HG02642 (cell line): ENCODE results near the gene PRUNE2.
A peak's percentile ranks its signal among the peaks of the same experiment; 100 is the strongest.

Experiments
- ATAC-seq: cut with Tn5 transposase; IDR thresholded peaks from one replicate; pipeline ENCODE4 v1.9.1; 2021; ENCODE audit warnings: mild to moderate bottlenecking; ENCODE audit not compliant: unreplicated experiment, poor library complexity

The PRUNE2 gene

DNA sequence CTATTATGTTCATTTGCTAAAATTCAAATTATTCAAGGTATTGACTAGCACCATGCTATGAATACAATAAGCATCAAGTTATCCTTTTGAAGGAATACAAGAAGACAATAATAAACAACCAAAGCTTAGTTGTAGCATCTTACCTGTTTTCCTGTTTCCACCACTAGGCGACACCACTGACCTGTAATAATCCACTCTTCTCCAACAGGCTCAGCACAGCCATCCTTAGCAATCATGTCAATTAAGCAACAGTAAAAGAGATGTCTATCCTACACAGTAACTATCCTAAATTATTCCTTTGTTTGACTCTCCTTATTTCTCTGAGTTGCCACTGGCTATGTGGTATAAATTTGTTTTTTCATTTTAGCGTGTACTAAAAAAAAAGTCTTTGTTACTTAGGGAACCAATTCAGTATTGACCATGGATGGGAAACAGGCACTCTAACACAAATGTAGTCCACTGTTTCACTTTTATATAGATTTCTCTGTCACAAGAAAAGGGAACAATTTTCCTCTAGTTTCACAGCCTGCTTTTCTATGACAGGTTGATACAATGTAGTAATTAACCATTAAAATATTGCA, 95.4 kb downstream of the PRUNE2 start:
- peak; percentile 72 for ATAC-seq

DNA sequence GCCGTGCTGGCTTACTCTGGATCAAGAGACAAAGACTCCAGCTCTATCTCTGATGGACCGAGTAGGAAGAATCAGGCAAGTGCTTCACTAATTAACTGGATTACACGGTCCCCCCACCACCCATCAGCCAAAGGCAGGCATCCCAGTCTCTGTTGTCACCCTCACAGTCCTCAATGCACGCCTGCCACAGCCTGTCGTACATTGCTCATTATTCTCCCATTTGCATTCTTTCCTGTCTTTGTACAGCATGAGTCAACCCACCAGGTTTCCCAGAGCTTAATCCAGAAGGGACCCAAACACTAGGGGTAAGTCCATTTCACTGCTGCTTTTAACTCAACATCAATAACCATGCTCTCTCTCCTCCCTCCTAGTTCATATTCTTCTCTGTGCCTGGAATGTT, 97.3 kb downstream of the PRUNE2 start:
- no peak for ATAC-seq

DNA sequence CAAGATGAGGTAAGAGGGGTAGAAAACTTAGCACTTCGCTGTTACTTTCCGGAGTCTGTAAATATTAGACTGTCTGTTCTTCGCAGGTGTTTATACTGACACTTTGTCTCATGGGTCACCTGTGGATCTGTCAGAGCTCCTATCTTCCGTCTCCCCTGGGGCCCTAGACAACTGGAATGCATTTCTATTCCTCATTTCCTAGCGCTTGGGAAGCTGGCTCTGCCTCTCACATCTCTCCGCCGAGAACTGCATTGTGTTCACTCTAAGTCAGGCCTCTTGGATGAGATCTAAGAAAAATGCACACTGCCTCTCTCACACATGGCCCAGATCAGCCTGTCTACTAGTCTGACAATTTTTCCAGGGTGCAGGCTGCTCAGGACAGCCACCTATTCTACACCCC, 102.2 kb downstream of the PRUNE2 start:
- ATAC-seq: no peak

DNA sequence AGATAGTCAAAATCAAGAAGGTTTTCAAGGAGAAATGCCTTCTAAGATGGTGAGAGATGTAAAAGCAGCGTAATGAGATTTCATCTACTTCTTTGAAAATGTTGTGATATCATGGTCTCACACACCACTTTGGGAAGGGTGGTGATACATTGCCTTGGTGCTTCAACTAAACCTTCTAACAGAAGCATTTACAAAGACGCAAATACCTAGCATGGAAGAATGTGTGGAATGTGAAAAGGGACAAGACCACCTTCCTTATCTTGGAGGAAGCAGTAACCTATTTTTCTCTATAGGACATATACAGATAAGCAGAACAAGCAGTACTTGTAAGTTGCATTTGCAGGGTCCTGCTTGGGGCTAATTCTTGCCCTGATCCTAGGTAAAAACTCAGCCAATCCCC, 102.8 kb downstream of the PRUNE2 start:
- ATAC-seq: no peak

DNA sequence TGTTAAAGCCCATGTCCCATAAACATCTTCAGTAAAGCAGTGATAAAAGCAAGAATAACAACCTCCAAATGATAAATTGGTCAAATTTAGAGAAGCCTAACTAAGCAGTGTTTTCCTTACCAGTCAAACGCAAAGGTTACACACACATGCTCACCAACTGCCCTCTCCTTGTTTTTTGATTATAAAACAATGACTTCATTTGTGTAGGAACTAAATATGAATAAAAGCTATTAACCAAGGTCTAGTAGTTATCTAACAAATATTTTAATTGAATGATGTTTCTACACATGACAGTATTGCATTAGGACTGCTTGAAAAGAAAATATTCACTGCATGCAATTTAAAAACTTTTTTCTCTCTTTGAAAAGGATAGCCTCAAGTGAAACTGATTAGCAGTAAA, 105.0 kb downstream of the PRUNE2 start:
- ATAC-seq: no peak

DNA sequence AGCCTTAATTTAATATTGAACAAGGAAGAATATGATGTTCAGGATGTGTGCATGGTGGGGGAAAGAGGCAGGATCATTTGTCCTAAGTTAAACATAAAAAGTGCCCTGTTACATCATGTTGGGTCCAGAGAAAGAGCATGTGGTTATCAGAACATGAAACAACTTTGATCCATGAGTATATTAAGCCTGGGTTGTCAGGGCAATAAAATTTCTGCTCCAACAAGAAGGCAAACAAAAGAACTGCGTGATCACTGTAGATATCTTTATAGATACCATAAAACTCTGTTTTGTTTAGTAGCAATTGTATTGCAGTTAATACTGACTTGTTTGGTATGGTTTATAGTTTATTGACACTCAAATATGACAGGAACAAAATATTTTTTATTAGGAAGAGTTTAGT, 106.4 kb downstream of the PRUNE2 start:
- ATAC-seq: no peak

DNA sequence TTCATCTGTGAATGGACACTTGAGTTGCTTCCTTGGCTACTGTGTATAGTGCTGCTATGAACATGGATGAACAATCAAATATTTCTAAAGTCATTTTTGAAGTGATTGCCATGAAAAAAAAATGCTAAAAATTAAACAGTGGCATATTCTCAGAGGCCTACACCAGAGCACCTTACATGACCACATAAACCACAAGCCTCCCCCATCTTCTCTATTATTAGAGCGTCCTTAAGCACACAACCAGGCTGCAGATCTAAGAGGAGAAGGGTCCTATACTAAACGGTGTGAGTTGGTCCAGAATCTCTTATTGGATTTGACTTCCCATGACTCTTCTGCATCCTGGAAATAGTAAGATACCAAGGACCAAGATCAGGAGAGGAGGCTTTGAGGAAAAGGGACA, 107.4 kb downstream of the PRUNE2 start:
- ATAC-seq: no peak

DNA sequence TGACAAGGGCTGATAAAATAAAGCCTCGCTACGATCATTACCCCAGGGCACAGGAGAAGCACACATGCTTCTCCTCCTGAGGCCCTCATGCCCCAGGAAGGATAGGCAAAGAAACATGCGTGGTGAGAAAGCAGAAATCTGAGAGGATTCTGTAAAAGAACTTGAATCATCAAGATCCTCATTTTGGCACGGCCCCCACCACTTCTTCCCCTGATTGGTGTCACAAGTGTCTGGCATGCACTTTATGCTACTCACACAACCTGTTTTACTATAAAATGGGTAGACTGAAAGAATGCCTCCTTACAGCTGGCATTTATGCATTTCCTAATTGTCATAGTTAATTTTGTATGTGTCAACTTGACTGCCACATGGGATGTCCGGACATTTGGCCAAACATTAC, 109.6 kb downstream of the PRUNE2 start:
- ATAC-seq: no peak

DNA sequence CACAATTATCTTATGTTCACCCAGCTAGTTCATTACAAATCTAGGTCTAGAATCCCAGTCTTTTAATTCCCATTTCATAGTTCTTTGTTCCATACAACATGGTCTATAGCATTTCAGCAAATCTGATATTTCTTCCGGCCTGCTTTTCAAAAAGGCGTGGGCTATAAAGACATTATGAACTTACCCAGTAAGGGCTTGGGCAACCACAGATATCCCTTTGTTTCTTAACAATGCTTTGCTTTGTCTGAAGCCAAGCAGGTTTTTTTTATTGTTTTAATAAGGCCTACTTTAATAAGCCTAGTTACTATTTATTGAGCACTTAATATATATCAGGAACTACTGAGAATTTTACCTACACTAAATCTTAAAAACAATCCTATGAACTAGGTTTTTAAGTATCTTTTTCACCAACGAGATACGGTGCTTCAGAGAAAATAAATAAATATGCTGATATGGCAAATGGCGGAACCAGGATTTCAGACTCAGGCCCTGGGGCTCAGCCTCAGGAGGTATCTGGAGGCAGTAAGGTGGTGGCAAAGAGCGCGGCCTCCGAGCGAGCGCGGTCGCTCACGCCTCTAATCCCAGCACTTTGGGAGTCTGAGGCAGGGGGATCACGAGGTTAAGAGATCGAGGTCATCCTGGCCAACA, 112.0 kb downstream of the PRUNE2 start:
- ATAC-seq: no peak

DNA sequence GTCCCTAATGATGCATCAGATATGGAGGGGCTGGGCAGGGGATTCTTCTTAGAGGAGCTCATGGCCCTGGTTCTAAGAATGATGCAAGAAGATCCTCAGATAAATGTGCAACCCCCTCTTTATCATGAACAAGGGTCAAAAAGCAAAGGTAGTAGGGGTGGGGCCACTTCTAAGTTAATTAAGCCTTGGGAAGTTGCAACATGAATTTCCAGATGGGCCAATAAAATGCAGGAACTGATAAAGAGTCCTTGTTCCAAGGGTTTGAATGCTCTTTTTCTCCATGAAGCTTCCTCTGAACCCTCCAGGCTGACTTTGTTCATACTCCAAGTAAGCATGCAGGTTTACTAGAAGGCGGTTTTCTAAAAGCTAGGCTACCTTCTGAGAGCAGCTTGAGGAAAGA, 116.1 kb downstream of the PRUNE2 start:
- no peak for ATAC-seq

DNA sequence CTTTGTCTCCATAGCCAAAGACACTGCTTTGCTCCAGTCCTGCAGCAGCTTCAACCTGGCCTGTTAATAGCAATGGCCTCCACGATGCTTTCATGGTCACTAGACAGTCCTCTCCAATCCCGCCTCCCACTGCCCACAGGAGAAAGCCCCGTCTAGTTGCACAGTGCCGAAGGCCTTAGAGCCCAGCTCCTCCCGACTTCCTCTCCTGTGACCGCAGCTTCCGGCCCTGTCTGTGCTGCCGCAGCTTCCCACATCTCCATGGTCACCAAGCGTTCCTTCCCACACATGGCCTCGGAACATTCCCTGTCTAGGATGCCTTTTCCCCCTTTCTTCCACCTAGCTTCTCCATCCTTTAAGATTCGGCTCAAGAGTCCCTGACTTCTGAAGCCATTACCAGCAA, 118.2 kb downstream of the PRUNE2 start:
- ATAC-seq: no peak

DNA sequence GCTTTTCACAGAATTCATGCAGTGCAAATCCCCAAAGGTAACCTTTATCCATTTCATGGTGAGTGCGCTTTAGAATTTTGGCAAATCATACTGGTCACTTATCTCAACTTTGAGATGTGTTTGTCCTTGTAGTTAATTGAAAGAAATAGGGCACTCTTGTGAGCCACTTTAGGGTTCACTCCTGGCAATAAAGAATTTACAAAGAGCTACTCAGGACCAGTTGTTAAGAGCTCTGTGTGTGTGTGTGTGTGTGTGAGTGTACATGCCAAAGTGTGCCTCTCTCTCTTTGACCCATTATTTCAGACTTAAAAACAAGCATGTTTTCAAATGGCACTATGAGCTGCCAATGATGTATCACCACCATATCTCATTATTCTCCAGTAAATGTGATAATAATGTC, 120.4 kb downstream of the PRUNE2 start:
- no peak for ATAC-seq

DNA sequence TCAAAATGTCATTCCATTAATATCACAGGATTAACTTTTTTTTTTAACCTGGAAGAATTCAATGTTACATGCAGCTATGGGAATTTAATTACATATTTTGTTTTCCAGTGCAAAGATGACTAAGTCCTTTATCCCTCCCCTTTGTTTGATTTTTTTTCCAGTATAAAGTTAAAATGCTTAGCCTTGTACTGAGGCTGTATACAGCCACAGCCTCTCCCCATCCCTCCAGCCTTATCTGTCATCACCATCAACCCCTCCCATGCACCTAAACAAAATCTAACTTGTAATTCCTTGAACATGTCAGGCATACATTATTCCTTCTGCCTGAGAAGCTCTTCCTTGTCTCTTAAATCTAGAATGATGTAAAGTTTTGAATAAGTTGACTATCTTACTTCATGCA, 121.0 kb downstream of the PRUNE2 start:
- ATAC-seq: no peak

DNA sequence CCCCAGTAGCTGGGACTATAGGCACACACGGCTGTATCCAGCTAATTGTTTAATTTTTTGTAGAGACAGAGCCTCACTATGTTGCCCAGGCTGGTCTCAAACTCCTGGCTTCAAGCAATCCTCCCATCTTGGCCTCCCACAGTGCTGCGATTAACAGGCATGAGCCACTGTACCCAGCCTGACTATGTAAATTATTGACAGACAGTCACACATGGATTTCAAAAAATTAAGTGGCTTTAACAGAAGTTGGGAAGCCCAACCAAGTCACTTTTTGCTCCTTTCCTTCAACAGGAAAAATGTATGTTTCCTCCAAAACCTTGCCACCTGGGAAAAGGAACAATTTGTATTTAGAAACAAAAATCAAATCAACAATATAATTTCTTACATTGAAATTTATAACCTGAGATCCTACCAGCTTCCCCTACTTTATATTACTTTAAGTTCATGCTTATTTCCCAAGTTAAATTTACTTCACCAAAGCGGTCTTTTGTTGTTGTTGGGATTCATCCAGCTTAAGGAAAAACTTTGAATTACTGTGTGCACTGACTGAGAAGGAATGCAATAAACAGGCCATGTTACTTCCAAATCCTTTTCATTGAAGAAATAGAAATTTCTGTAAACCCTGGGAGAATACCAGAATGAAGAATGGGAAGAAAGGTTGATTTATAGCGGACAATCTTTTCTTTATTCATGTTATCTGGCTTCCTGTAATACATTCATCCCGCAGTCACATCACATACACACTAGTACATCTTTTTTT, 133.0 kb downstream of the PRUNE2 start:
- no peak for ATAC-seq

DNA sequence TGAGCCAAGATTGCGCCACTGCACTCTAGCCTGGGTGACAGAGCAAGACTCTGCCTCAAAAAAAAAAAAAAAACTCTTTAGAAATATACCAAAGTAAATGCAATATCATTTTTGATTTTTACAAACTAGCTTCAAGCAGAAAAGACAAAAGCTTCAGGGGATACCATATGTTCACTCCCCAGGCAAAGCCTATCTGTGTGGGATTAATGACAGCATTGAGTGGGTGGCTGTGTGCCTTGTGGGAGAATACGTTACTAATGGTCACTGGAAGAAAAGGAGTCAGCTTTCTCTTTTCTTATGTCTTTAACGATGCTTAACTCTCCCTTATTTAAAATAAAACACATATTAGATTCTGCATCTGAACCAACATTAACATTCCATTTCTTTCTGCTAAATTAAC, 139.8 kb downstream of the PRUNE2 start:
- no peak for ATAC-seq

DNA sequence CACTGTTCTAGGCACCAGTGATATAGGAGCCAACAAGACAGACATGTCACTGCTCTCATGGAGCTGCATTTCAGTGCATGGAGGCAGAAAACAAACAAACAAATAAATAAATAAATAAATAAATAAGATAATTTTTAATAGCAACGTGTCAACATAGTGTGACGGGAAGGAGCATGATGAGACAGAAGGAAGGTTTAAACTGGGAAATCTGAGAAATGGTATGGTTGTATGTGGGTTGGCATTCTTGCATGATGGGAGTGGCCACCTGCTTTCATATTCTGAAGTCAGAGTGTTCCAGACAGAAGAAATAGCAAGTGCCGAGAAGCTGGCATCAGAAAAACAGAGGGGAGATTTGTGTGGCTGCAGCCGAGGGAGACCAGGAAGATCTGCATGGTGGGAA, 141.8 kb downstream of the PRUNE2 start, which contains the start of gene PCA3:
Gene PCA3 (plus strand): TSS at position 301 of the 400 bp plus-strand sequence.
- ATAC-seq: no peak

DNA sequence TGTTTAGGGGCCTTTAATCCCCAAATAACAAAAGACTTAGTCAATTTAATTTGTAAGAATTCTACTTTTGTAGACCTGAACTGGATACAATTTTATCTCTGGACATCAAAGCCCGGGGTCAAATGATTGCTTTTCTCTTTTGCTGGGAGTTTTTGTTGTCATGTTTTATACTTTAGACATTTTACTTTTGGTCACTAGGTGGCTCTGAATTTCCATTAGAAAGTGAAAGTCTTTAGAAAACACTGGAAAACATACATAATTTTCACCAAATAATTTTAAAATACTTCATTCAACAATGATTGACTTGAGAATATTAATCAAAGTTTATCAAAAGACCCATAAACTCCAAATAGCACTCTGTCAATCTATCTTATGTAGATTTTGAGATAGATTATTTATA, 144.5 kb downstream of the PRUNE2 start:
- no peak for ATAC-seq

DNA sequence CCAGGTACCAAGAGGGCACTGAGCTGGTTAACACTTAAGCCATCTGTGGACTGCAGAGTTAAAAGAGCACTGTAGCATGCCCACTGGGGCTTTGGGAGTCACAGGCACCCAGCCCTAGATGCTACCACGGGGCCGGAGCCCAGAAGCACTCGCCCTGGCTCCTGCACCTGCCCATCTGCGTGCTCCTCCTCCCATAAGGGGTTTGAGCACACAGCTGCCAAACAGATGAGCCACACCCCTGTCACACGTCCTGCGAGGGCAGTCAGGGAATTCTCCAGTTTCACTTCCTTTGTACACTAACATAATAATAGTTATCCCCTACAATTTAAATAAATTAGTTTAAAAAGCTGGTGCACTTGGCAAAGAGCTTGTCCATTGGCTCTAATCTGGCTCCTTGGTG, 146.2 kb downstream of the PRUNE2 start:
- no peak for ATAC-seq

DNA sequence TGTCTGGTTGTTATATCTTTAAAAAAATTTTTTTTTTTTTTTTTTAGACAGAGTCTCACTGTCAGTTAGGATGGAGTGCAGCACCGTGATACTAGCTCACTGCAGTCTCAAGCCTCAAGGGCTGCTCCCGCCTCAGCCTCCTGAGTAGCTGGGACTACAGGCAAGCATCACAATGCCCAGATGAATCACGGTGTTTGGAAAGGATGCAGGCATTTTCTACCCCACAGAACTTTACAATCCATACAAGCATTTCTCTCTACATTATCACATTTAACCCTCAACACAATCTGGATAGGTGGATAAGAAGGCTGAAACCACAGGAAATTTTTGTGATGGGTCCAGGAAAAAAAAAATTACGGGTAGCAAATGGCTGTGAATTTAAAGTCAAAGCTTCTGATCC, 147.4 kb downstream of the PRUNE2 start:
- ATAC-seq: no peak

DNA sequence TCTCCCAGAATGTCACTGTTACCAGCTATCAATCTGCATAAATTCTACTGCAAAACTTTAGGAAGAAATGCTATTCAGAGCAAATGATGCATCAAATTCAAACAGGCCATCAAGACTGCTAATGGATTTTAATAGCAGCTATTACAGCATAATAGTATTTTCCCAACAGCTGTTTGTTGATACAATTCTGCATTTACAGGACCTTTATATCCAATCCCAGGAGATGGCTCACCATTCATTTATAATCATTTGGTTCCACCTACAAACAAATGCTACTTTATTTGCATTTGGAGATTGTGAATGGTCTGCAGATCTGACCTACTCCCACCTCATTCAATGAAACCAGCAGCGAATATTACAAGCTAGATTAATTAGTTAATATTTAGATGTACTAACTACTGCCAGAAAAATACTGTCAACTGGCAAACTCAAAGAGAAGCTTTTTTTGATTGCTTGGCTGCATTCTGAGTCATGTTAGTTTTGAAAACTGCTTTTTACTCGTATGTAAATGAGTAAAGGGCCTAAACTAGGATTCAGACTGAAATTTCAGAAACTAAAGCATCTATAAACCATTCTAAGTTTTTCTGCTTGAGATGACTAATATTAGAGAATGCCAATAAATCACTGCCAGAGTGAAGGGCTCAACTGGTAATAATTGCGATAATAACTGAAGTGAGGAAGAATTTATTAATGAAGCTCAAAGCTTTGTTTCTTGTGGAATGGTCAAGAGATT, 148.8 kb downstream of the PRUNE2 start:
- no peak for ATAC-seq

DNA sequence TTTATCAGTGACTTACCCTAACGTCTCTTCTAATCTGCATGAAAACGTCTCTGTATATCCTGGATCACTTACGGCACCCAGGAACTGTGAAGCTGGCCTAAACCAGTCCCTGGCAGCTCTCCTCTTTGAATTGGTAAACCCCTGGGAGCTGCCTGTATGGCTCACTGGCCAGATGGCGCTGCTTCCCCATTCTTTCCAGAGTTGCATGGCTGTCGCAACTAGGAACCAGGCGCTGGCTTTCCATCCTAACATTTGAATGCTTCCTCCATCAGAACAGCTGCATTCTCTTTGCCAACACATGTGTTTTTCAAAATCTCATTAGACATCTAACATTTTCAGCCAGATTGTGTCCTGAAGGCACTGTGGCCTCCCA, 149.7 kb downstream of the PRUNE2 start:
- ATAC-seq: no peak
